ENCODE data around the gene OIT3. TPM values are rescaled to one million over a fixed set of nuclear protein-coding genes. Genes with fewer than 3 reads are reported as not detected.

Gene OIT3
- polyA plus RNA-seq, 2 of the 4 experiments (the other 2 are of a cell fraction): 0.06 to 0.08 TPM

DNA sequence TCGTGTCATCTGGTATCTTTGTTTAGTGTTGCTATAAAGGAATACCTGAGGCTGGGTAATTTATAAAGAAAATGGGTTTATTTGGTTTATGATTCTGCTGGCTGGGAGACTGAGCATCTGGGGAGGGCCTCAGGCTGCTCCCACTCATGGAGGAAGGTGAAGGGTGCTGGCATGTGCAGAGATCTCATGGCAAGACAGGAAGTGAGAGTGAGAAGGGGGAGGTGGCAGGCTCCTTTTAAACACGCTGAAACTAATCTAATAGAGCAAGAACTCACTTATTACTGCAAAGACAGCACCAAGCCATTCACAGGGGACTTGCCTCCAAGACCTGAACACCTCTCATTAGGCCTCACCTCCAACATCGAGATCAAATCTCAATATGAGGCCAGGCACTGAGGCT lies 11.3 kb downstream of the OIT3 start:
- H3K9me3 ChIP-seq: no peaks in the 10 kb centered on the region
- no peak overlapping the region for H3K4me2 ChIP-seq
- H3K4me1 ChIP-seq: no peaks in the 10 kb centered on the region
- ChIA-PET POLR2A (no interaction called here), CTCF (no interaction called here)
- FAIRE-seq: no peak
- WGBS (ENCODE audit: missing lambda C conversion rate): 71% methylated on average over 3 of the region's 3 CpGs
- DNase-seq (ENCODE audit: low read depth in 1 of 2, low spot score in 1 of 2): no peak
- no peak for ATAC-seq
- no peak overlapping the region for H3K4me3 ChIP-seq
- no peak for TF ChIP-seq NPAS2 (CRISPR knock-in tag; IDR thresholded peaks at IDR 0.05; ENCODE audit: borderline replicate concordance)
- TF ChIP-seq, protein P1, sequence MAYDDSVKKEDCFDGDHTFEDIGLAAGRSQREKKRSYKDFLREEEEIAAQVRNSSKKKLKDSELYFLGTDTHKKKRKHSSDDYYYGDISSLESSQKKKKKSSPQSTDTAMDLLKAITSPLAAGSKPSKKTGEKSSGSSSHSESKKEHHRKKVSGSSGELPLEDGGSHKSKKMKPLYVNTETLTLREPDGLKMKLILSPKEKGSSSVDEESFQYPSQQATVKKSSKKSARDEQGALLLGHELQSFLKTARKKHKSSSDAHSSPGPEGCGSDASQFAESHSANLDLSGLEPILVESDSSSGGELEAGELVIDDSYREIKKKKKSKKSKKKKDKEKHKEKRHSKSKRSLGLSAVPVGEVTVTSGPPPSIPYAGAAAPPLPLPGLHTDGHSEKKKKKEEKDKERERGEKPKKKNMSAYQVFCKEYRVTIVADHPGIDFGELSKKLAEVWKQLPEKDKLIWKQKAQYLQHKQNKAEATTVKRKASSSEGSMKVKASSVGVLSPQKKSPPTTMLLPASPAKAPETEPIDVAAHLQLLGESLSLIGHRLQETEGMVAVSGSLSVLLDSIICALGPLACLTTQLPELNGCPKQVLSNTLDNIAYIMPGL (CRISPR knock-in tag; IDR thresholded peaks at IDR 0.05; ENCODE audit: borderline replicate concordance): no peak
- TF ChIP-seq, protein P2, sequence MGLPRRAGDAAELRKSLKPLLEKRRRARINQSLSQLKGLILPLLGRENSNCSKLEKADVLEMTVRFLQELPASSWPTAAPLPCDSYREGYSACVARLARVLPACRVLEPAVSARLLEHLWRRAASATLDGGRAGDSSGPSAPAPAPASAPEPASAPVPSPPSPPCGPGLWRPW (IDR thresholded peaks at IDR 0.05): no peak
- no peak overlapping the region for H3K27ac ChIP-seq

DNA sequence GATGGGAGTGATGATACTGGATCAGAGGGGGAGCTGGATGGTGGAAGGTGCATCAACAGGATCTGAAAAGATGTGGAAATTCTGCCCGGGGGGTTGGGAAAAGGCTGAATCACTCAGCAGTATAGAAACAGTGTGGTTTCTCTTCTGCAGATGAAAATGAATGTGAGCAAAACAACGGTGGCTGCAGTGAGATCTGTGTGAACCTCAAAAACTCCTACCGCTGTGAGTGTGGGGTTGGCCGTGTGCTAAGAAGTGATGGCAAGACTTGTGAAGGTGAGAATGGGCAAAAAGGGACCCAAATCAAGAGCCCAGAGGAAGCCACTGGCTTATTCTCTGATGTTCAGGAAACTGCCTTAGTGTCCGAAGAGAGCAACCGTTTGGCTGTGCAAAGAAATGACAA lies 12.9 kb downstream of the OIT3 start:
- H3K4me2 ChIP-seq: no peak overlapping the region
- 86% methylated on average over 6 of the region's 6 CpGs for WGBS (ENCODE audit: missing lambda C conversion rate)
- H3K4me3 ChIP-seq: no peak overlapping the region
- CTCF ChIA-PET: no interaction called here
- H3K4me1 ChIP-seq: no peaks in the 10 kb centered on the region
- no peaks in the 10 kb centered on the region for H3K9me3 ChIP-seq
- no peak overlapping the region for H3K27ac ChIP-seq
- FAIRE-seq (no peak), ATAC-seq (no peak), DNase-seq (ENCODE audit: low read depth in 1 of 2, low spot score in 1 of 2) (no peak)
- no peak for TF ChIP-seq HOXA7 (CRISPR knock-in tag; IDR thresholded peaks at IDR 0.05)
- TF ChIP-seq POLR2A (IDR thresholded peaks at IDR 0.05; ENCODE audit: low read length): no peak
- TF ChIP-seq JUNB (IDR thresholded peaks at IDR 0.05): no peak
- TF ChIP-seq, protein P2 (IDR thresholded peaks at IDR 0.05): no peak
- TF ChIP-seq, protein P3, sequence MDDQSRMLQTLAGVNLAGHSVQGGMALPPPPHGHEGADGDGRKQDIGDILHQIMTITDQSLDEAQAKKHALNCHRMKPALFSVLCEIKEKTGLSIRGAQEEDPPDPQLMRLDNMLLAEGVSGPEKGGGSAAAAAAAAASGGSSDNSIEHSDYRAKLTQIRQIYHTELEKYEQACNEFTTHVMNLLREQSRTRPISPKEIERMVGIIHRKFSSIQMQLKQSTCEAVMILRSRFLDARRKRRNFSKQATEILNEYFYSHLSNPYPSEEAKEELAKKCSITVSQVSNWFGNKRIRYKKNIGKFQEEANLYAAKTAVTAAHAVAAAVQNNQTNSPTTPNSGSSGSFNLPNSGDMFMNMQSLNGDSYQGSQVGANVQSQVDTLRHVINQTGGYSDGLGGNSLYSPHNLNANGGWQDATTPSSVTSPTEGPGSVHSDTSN (IDR thresholded peaks at IDR 0.05): no peak
- no peak for TF ChIP-seq CBX8 (IDR thresholded peaks at IDR 0.05)
- no peak for TF ChIP-seq BHLHE40 (IDR thresholded peaks at IDR 0.05; ENCODE audit: low read depth, low read length)
- TF ChIP-seq, protein P4, sequence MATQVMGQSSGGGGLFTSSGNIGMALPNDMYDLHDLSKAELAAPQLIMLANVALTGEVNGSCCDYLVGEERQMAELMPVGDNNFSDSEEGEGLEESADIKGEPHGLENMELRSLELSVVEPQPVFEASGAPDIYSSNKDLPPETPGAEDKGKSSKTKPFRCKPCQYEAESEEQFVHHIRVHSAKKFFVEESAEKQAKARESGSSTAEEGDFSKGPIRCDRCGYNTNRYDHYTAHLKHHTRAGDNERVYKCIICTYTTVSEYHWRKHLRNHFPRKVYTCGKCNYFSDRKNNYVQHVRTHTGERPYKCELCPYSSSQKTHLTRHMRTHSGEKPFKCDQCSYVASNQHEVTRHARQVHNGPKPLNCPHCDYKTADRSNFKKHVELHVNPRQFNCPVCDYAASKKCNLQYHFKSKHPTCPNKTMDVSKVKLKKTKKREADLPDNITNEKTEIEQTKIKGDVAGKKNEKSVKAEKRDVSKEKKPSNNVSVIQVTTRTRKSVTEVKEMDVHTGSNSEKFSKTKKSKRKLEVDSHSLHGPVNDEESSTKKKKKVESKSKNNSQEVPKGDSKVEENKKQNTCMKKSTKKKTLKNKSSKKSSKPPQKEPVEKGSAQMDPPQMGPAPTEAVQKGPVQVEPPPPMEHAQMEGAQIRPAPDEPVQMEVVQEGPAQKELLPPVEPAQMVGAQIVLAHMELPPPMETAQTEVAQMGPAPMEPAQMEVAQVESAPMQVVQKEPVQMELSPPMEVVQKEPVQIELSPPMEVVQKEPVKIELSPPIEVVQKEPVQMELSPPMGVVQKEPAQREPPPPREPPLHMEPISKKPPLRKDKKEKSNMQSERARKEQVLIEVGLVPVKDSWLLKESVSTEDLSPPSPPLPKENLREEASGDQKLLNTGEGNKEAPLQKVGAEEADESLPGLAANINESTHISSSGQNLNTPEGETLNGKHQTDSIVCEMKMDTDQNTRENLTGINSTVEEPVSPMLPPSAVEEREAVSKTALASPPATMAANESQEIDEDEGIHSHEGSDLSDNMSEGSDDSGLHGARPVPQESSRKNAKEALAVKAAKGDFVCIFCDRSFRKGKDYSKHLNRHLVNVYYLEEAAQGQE (IDR thresholded peaks at IDR 0.05): no peak
- no peak for TF ChIP-seq EP300 (IDR thresholded peaks at IDR 0.05)
- no peak for TF ChIP-seq FOSL2 (IDR thresholded peaks at IDR 0.05)
- TF ChIP-seq FOSL2 (CRISPR knock-in tag; IDR thresholded peaks at IDR 0.05): no peak
- POLR2A ChIA-PET: no interaction called here

DNA sequence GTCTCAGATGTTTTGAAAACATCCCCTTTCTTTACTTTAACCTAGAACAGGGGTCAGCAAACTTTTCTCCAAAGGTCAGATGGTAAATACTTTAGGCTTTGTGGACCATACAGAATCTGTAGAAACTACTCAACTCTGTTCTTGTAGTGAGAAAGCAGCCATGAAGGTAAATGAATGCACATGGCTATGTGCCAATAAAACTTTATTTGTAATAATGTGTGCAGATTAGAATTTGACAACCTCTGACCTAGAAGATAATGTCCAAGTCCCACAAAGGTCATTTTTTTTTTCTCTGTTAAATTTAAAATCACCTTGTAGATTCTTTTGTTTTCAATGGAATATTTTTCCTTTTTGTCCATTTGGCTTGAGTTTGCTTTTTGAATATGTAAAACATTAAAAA lies 17.2 kb downstream of the OIT3 start:
- DNase-seq (ENCODE audit: low read depth in 1 of 2, low spot score in 1 of 2) (no peak), FAIRE-seq (no peak), ATAC-seq (no peak)
- Histone ChIP-seq H3K4me2 (no peak overlapping the region), H3K4me3 (no peak overlapping the region), H3K9me3 (no peaks in the 10 kb centered on the region), H3K4me1 (no peaks in the 10 kb centered on the region), H3K27ac (no peak overlapping the region)
- TF ChIP-seq, protein P5, sequence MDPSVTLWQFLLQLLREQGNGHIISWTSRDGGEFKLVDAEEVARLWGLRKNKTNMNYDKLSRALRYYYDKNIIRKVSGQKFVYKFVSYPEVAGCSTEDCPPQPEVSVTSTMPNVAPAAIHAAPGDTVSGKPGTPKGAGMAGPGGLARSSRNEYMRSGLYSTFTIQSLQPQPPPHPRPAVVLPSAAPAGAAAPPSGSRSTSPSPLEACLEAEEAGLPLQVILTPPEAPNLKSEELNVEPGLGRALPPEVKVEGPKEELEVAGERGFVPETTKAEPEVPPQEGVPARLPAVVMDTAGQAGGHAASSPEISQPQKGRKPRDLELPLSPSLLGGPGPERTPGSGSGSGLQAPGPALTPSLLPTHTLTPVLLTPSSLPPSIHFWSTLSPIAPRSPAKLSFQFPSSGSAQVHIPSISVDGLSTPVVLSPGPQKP (IDR thresholded peaks at IDR 0.05; ENCODE audit: low read depth, low read length): no peak
- TF ChIP-seq, protein P6, sequence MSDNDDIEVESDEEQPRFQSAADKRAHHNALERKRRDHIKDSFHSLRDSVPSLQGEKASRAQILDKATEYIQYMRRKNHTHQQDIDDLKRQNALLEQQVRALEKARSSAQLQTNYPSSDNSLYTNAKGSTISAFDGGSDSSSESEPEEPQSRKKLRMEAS (IDR thresholded peaks at IDR 0.05): no peak
- TF ChIP-seq, protein P7, sequence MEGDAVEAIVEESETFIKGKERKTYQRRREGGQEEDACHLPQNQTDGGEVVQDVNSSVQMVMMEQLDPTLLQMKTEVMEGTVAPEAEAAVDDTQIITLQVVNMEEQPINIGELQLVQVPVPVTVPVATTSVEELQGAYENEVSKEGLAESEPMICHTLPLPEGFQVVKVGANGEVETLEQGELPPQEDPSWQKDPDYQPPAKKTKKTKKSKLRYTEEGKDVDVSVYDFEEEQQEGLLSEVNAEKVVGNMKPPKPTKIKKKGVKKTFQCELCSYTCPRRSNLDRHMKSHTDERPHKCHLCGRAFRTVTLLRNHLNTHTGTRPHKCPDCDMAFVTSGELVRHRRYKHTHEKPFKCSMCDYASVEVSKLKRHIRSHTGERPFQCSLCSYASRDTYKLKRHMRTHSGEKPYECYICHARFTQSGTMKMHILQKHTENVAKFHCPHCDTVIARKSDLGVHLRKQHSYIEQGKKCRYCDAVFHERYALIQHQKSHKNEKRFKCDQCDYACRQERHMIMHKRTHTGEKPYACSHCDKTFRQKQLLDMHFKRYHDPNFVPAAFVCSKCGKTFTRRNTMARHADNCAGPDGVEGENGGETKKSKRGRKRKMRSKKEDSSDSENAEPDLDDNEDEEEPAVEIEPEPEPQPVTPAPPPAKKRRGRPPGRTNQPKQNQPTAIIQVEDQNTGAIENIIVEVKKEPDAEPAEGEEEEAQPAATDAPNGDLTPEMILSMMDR (IDR thresholded peaks at IDR 0.05): no peak
- no peak for TF ChIP-seq JUNB (IDR thresholded peaks at IDR 0.05)
- ChIA-PET POLR2A (no interaction called here), CTCF (no interaction called here)

Measured in A549 (cell line).